ENCODE data around the gene HLCS.

GRCh38 chr21:36816561-36817130 lies 149.8 kb downstream of the HLCS start:
- no peak for TF ChIP-seq CTCF (IDR thresholded peaks at IDR 0.05; ENCODE audit: control extremely low read depth in 1 of 3, insufficient read depth in 1 of 3, low read depth in 1 of 3, low read length in 3 of 3)
- TF ChIP-seq CREB1 (IDR thresholded peaks at IDR 0.05): no peak
- TF ChIP-seq EZH2 (IDR thresholded peaks at IDR 0.05; ENCODE audit: low read depth, low read length, severe bottlenecking): no peak
- no peak for TF ChIP-seq EGR1 (IDR thresholded peaks at IDR 0.05; ENCODE audit: borderline replicate concordance, low read depth, low read length)

All from H1 (cell line).